Left forelimb (tissue), 1 donor: ENCODE results near the gene TOP2A.
"Not testable (repeated sequence)": the region's sequence is repeated elsewhere in the genome, so short reads cannot be mapped to it uniquely, and the experiment has no call there.

Experiments
- DNase-seq: peaks from one replicate; pipeline ENCODE4 v3.0.0-alpha.2; 2018; ENCODE audit warnings: low spot score

Gene TOP2A

DNA sequence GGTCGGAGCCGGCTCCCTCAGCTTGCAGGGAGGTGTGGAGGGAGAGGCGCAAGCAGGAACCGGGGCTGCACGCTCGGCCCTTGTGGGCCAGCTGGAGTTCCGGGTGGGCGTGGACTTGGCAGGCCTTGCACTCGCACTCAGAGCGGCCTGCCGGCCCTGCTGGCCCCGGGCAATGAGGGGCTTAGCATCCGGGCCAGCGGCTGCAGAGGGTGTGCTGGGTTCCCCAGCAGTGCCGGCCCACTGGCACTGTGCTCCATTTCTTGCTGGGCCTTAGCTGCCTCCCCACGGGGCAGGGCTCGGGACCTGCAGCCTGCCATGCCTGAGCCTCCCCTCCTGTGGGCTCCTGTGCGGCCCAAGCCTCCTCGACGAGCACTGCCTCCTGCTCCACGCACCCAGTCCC, 41.9 kb downstream of the TOP2A start:
- not testable (repeated sequence) for DNase-seq

DNA sequence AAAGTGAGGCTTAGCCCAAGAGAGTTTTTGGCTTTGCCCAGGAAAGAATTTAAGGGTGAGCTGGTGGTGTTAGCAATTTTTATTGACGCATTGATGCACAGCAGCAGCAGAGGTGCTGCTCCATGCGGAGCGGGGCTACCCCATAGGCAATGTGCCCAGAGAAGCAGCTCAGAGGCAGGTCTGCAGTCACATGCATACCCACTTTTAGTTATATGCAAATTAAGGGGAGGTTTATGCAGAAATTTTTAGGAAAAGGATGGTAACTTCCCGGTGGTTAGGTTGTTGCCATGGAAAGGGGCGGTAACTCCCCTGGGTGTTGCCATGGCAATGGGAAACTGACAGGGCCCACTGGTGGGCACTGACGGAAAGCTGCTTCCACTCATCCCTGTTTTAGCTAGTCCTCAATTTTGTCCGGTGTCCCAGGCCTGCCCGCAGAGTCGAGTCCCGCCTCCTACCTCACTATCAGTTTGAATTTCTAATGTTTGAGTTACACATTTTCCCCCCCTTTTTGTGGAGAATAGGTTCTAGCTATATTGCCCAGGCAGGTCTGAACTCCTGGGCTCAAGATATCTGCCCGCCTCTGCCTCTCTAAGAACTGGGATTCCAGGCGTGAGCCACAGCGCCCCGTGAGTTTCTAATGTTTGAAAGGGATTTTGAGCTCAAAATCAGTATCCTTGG, 42.7 kb downstream of the TOP2A start:
- DNase-seq = no peak

DNA sequence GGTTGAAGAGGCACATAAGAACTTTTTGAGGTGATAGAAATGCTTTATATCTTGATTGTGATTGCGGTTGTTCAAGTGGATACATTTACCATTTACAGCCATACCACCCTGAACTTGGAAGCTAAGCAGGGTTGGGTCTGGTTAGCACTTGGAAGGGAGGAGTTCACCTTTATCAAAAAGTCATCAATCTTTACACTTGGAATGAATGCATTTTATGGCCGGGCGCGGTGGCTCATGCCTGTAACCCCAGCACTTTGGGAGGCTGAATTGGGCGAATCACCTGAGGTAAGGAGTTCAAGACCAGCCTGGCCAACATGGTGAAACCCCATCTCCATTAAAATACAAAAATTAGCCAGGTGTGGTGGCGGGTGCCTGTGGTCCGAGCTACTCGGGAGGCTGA, 43.7 kb downstream of the TOP2A start:
- no peak for DNase-seq

DNA sequence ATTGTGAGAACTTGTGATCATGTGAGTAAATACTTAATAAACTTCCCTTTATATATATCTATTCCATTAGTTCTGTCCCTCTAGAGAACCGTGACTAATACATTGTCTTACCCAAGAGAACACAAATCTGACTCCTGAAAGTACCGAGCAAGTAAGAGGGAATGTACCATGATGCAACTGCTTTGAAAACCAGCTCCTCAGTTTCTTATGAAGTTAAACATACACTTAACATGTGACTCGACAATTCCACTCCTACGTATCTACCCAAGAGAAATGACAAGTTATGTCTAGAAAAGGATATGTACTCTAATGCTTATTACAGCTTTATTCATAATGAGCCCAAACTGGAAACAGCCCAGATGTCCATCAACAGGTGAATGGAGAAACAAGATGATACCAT, 44.4 kb downstream of the TOP2A start:
- no peak for DNase-seq

DNA sequence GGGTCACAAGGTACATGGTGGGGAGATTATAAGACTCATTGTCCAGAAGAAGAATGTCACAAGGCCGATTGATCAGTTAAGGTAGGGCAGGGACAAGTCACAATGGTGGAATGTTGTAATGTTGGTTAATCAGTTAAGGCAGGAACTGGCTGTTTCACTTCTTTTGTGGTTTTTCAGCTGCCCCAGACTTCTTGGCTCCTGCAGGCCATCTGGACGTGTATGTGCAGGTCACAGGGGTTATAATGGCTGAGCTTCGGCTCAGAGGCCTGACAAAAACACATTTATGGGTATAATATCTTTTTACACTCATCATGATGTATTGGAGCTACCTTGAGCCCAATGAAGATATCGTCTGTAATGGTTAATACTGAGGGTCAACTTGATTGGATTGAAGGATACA, 45.1 kb downstream of the TOP2A start:
- DNase-seq = not testable (repeated sequence)

DNA sequence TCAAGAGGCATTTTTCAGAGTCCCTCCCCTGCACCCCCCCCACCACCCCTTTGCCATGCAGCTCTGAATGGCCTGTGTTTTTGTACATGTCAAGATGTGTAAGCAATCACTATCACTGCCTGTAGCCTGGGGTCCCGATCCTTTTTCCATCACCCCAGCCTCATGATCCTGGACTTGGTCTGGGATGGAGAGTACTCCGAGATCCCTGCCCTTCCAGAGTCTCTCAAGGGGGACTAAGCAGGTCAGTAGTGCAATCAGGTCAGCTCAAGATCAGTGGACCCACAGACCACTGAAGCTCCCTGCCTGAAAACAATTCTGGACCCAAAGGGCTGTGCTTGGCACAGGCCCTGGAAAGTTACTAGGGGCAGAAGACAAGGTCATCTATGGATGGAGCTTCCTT, 45.7 kb downstream of the TOP2A start:
- DNase-seq = no peak

DNA sequence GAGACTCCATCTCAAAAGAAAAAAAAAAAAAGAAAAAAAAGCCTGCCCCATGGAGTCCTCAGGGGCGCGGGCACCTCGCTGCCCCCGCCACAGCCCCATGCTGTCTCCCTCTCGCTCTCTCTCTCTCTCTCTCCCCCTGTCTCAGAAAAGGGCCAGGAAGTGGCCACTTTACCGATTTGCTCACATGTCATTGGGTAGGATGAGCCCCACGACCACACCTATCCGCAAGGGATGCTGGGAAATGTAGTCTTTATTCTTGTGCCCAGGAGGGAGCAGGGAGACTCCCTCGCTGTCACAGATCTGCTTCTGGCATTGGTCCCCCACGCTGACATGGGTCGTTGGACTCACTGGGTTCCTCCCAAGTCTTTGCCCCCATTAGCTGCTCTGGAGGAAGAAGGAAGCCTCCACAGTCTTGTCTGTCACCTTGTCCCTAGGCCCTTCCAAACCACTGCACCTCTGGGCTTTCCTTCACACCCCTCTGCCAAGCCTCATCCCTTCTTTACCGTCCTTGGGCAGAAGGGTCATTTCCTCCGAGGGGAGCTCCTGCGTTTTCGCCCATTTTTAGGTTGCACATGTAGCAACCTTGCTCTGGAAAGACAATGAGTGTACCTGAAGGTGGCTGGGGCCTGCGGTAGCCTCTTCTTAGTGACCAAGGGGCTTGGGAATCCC, 46.3 kb downstream of the TOP2A start:
- DNase-seq = no peak

DNA sequence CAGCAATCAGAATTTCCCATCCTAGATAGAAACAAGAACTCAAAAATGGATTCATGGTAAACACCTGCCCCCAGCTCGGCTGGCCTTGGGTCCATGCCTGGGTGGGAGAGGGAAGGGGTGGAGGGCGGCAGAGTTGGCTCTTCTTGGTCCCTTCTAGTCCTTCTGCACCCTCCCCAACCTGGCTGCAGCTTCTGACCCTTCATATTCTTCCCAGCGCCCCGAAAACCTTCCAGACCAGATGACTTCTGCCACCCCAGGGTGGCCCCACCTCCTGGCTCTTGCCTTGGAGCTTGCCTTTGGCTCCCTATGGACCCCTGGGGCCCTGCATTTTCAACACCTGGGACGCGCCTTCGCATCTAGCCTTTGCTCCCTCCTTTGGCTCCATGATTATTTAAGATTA, 47.8 kb downstream of the TOP2A start:
- no peak for DNase-seq

DNA sequence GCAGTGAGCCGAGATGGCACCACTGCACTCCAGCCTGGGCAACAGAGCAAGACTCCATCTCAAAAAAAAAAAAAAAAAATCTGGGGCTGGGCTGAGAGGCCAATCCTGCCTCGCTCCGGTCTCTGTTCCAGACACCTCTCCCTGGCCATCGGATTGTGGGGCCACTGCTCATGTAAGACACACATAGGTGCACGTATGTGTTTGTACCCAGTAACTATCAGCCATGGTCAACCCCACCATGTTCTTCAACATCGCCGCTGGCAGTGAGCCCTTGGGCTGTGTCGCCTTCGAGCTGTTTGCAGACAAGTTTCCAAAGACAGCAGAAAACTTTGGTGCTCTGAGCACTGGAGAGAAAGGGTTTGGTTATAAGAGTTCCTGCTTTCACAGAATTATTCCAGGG, 50.0 kb downstream of the TOP2A start:
- not testable (repeated sequence) for DNase-seq

DNA sequence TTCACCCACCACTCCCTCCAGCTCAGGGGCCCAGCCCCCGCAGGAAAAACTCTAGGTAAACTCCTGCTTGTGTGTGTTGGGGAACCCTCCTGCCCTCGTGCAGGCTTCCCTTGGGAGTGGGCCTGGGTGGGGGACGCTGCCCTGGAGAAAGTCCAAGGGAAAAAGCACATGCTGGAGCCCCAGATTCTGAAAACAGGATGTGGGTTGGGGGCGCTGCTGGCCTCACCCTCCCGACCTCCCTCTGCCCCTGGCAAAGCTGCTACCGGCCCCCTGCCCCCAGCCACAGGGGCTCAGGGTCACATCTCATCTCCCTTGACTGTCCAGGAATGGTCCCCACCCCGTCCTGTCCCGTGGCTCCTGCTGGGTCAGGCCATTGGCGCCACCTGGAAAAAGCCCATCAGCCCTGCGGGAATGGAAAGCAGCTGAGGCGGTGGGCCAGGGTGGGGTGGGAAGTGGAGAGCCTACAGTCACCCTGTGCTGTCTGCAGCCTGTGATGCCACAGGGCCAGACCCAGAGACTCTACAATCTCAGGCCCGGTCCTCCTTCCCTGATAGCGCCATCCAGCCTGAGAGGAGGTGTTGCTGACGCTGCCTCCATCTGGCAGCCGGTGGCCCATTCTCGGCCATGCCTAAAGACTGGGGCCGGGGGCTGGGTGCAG, 50.7 kb downstream of the TOP2A start:
- DNase-seq = no peak

DNA sequence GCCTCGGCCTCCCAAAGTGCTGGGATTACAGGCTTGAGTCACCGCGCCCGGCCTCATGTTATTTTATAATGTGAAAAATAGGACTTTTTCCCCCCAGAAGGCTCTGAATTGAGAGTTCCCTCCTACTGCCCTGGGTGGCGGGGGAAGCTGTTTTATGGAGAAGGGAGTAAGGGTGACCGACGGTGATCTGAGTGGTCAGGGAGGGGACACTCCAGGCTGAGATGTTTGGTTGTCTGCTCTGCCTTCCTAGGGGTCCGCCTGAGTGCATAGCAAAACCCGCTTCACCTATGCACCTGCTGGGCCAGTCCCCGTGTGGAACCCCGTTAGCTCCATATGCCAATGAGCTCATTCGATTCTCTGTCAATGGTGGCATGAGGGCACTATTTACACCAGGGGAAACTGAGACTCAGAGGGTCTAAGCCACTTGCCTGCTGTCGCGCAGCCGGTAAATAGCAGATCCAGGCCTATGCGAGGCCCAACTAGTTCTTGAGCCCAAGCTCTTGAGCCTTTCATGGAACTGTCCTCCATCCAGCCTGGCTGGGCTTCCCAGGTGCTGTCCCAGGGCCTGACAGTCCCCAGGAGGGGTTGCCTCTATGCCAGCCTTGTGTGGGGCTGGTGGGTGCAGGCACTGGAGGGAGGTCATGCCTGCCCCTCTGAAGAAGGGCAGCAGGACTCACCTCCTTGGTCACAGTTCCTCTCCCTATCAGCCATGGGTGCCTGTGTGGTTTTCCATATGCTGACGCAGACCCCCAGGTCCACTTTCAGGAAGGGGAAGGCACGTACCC, 51.4 kb downstream of the TOP2A start:
- no peak for DNase-seq

DNA sequence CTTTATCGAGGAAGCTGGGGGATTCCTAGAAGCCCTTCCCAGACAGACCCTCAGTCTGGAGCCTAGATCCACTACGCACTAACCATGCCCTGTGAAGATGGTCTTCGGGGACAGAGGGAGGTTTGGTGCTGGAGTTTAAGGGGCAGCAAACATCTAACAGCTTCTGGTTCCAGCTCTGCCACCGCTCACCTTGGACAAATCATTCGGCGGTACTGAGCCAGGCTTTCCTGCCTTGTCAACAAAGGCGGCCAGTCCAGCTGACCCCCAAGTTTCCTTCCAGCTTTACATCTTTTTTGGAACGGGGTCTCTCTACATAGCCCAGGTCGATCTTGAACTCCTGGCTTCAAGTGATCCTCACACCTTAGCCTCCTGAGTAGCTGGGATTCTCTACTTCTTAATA, 52.8 kb downstream of the TOP2A start:
- peak; percentile 26 for DNase-seq

DNA sequence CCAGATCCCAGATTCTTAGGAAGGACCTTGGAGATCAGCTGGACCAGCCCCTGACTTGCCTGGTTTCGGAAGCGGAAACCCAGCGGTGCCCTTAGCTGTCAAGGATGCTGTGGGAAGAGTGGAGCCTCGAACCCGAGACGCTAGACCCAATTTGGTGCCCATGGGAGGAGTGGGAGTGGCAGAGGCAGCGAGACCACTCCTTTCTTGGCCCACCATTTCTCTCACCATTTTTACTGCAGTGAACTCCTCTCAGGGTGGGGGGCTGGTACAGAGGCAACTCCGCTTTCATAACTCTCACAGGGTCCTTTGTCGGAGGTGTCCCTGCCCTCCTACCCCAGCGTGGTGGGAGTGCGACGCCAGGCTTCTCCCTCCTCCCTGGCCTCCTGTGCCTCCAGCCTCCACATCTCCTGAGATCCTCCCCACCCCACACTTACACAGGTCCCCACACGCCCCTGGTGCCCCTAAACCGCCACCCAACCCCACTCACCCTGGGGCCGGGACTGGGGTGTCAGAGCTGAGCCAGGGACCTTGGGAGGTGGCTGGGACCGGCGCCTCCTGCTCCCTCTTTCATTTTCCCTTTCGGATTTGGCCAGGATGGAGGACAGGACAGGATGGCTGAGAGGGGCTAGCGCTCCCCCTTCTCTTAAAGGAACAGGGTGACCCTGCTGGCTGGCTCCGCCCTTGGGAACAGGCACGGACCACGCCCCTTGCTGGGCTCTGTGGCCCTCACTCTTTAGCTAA, 53.4 kb downstream of the TOP2A start, which contains the start of gene GJD3:
GJD3 (minus strand) TSS at position 617 of the 741 bp plus-strand sequence. CDS start 922 bp downstream, outside the sequence.
- peak; percentile 67 for DNase-seq

DNA sequence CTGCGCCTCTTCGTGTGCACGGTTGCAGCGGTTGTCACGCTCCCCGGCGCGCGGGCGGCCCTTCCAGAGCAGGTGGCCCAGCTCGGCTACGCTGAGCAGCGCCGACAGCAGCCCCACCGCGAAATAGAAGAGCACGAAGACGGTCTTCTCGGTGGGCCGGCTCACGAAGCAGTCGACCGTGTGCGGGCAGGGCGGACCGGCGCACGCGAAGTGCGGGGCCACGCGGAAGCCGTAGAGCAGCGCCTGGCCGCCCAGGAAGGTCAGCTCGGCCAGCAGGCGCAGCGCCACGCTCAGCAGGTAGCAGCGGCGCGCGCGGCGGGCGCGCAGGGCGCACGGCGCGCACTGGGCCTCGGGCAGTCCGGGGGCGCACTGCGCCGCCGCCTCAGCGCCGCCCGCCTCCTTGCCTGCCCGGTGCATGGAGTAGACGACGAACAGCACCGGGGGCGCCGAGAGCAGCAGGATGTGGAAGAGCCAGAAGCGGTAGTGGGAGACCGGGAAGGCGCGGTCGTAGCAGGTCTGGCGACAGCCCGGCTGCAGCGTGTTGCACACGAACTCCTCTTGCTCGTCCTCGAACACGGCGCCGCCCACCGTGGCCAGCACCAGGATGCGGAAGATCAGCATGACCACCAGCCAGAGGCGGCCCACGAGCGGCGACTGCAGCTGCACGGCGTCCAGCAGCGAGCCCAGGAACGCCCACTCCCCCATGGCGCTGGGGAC, 54.4 kb downstream of the TOP2A start:
- no peak for DNase-seq

DNA sequence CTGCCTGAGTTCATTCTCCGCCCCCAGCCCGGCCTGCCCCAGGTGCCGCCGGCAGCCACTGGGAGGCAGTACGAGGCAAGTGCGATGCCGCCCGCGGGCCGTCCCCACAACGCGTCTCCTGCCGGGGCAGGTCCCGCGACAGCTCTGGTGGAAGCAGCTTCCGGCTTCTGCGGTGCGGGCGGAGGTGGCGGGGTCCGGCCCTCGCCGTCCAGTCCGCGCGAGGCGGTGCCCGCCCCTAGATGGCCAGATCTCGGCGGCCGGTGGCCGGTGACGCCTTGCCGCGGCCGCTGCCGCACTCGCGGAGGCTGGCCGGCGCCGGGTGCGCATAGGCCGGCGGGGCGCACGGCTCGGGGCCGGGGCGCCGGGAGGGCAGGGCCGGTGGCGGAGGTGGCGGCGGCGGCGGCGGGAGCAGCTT, 55.0 kb downstream of the TOP2A start:
- DNase-seq = no peak

DNA sequence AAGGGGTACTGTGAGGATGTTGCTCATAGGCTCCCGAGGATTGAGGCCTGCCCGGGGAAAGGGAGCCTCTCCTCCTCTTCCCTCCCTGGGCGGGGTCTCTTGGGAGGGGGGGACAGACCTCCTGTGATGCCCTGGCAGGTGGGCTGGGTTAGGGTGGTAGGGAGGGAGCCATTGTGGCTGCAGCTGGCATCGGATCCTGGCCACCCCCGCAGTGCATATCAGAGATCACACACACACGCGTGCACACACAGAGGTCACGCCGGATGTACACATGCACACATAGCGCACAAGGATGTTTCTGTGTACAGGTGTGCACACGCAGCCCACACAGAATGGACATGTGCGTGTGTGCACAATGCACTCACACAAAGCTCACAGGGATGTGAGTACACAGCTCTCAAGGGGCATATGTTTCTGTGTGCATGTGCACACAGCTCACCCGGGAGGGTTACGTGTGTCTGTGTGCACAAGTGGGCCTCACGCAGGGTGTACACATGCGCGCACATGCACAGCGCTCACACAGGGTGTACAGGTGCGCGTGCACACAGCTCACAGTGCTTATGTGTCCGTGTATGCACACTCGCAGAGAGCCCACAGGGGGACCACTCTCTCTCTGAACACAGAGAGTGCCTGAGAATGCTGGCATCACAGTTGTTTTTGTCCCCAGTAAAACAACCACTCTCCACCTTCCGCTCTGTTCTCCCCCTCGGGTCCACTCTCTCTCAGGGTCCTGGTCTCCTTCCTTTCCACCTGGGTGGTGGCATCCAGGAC, 55.6 kb downstream of the TOP2A start:
- no peak for DNase-seq

DNA sequence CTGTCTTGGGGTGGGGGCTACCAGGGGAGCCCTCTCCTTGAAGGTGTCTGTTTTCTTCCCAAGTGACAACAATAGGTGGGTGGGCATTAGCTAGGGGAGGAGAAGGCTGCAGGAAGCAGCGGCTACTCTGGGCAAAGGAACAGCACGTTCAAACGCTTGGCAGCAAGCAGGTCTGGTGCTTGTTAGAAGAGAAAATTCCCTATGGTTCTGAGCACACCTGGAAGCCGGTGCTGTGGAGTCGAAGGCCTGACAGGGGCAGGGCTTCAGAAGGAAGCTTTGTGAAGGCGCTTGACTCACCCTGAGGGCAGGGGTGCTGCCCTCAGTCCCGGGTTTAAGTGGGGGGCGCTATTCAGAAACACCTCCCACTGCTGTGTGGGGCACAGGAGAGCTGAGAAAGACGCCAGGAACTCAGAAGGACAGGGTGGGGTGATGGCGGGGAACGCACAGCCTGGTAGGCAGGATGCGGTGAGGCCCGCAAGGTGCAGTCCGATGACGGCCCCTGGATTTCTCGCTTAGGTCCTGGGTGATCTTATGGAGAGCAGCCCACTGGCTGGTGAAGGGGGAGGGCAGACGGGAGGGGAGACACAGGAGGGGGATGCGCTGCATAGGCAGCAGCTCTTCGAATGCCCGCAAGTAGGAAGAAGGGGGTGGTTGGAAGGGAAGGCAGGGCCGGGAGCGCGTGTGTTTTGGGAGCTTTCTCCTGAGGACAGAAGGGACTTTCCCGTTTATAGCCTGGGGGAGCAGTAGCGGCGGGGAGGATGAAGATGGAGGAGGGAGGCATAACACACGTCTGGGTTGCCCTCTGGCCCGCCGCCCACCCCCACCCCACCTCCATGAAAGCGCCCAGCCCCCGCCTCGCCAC, 56.4 kb downstream of the TOP2A start:
- no peak for DNase-seq

DNA sequence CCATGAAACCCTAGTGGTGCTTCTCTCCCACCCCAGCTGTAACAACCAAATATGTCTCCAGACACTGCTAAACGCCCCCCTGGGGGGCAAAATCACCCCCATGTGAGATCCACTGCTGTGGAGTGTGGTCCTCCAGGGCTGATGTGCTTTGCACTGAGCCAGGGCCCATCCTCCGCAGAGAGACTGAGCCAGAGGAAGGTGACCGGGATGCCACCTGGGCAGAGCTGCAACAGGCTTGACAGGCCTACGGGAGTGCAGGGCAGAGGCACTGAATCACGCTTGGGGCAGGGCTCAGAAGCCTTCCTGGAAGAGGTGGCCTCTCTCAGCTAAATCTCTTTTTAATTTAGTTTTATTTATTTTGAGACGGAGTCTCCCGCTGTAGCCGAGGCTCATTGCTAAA, 57.6 kb downstream of the TOP2A start:
- DNase-seq = no peak

DNA sequence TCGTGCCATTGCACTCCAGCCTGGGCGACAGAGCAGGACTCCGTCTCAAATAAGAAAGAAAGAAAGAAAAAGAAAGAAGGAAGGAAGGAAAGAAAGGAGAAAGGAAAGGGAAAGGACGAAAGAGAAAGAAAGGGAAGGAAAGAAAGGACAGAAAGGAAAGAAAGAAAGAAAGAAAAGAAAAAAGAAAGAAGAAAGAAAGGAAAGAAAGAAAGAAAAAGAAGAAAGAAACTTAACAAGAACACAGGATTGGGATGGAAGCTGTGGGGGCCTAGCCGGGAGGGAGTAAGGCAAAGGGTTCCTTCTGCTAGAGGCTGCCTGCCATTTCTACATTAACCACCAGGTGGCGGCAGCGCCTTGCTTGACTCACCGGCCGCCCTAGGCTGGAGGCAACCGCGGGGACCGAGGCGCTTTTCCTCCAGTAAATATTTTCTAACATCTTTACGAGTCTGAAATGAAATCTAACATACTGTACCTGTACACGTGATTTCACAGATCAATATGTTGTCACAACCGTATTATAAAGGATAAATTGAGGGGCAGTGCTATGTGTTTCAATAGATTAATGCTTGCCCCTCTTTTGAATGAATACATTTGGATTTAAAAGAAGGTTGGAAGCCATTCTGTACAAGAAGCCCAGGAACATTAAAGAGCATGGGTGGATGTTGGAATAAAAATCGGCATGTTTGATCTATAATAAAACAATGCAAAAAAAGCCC, 59.2 kb downstream of the TOP2A start:
- peak; percentile 91 for DNase-seq
